Pancreas (tissue), 10 donors: ENCODE results near the gene FARP1. TPM values are rescaled to one million over a fixed set of nuclear protein-coding genes. Genes with fewer than 3 reads are reported as not detected.

ENCODE experiments used
- ATAC-seq, 4 donors: fragments of 200-7000 bp; cut with Tn5 transposase; one replicate each; pipeline versions ENCODE4 v1.8.0 to v1.9.1; 2020; ENCODE audit warnings: mild to moderate bottlenecking in 4 of 4, moderate library complexity in 4 of 4
- DNase-seq, 6 donors: peaks; one replicate each; pipeline ENCODE4 v3.0.0-alpha.2; 2020
- FAIRE-seq: peaks from 2 replicates; lab custom pipeline; 2012; peaks lifted over from hg19 to GRCh38; lab: Jason Lieb, UNC
- H3K27ac ChIP-seq, 4 donors: fragments of 200-600 bp; sonication (generic); 1 replicate in 3 of 4; 2 replicates in 1 of 4; pipeline versions ENCODE4 v1.5.0 to v1.8.0; 2020
- H3K27me3 ChIP-seq, 4 donors: fragments of 200-600 bp; one replicate each; pipeline ENCODE4 v1.8.0; 2021
- H3K36me3 ChIP-seq, 3 donors: fragments of 200-600 bp; sonication (generic) in 1 of 3; one replicate each; pipeline versions ENCODE4 v1.5.0 to v1.8.0; 2020 to 2021
- H3K4me1 ChIP-seq, 3 donors: fragments of 200-600 bp; one replicate each; pipeline ENCODE4 v1.8.0; 2021
- H3K4me3 ChIP-seq, 4 donors: fragments of 200-600 bp; sonication (generic) in 2 of 4; one replicate each; pipeline versions ENCODE4 v1.5.0 to v1.8.0; 2020 to 2021
- H3K9me3 ChIP-seq, 4 donors: fragments of 200-600 bp; one replicate each; pipeline ENCODE4 v1.8.0; 2021
- CTCF ChIP-seq, 4 donors: fragments of 200-600 bp; sonication (generic) in 3 of 4; IDR thresholded peaks; one replicate each; pipeline versions ENCODE4 v1.5.0 to v1.8.0; 2021; ENCODE audit warnings: antibody characterized with exemption in 4 of 4
- WGBS, 2 donors: extraction: QIAGEN DNeasy Blood & Tissue Kit; methylation state at CpG; one replicate each; pipeline ENCODE4 v1.1.7; 2013; 5-methylcytosine and 5-hydroxymethylcytosine counted together
- intact Hi-C, 3 donors: fragments of 100-400 bp; cut with DNase I; formaldehyde crosslinking; loops; one replicate each; pipeline versions ENCODE4 v1.11.1 to v1.14.2; 2022
- polyA plus RNA-seq, 2 donors: library from polyadenylated mRNA; stranded (reverse); fragments of 200-250 nt; gene quantifications; one replicate each; pipeline ENCODE4 v1.2.3, GENCODE V29; 2013
- total RNA-seq, 6 donors: library from RNA; stranded (reverse); fragmentation: NEBNext Ultra II Directional in 4 of 6; extraction: Animal tissue kit (Norgen Biotek cat#: 25700) in 4 of 6; gene quantifications; one replicate each; pipeline versions ENCODE4 v1.2.1 to v1.2.4, GENCODE V29; 2021 to 2023
- donor health status: healthy with polysubstance abuse.
- donor health status: DM: no; HTN: no; CAD: no; lungs with moderate emphysema.
- donor health status: DM: no; HTN: no; CAD: no.
- donor health status: control.
- donor health status: control.
- donor health status: Bipolar disorder and iron deficiency.
- donor health status: DM: yes; HTN: yes; CAD: no.
- donor health status: DM: no; HTN: no; CAD: no.
- donor health status: DM: no; HTN: no; CAD: no.
- donor health status: DM: yes; HTN: yes; CAD: no.

Gene FARP1
- total and polyA plus RNA-seq, 8 donors: 30.8 to 95.1 (median 56.0) TPM

- Histone ChIP-seq H3K4me1 (peaks cover 24 to 37% (median 27%) of the 10 kb centered on the region in 3 donors), H3K9me3 (no peaks in the 10 kb centered on the region), H3K4me3 (no peak overlapping the region), H3K36me3 (peaks cover 0 to 12% (median 0%) of the 10 kb centered on the region in 3 donors), H3K27me3 (no peaks in the 10 kb centered on the region), H3K27ac (peak overlapping the region in 1 of 4 donors; percentile 62)
- intact Hi-C loops: no loop called here
- ATAC-seq: no peak
- WGBS, 2 donors: 84 to 92% methylated on average over 20 of the region's 20 CpGs
- no peak for TF ChIP-seq CTCF (IDR thresholded peaks at IDR 0.05)
- no peak for FAIRE-seq
- no peak for DNase-seq
Observed at GRCh38 chr13:98468929-98469328, 326.0 kb downstream of the FARP1 start.

GRCh38 chr13:98470920-98471319, 328.0 kb downstream of the FARP1 start:
- Histone ChIP-seq H3K27me3 (no peaks in the 10 kb centered on the region), H3K4me1 (peaks cover 21 to 36% (median 32%) of the 10 kb centered on the region in 3 donors), H3K9me3 (no peaks in the 10 kb centered on the region), H3K4me3 (no peak overlapping the region), H3K36me3 (peaks cover 0 to 12% (median 0%) of the 10 kb centered on the region in 3 donors), H3K27ac (no peak overlapping the region)
- WGBS, 2 donors: 78 to 82% methylated on average over 6 of the region's 6 CpGs
- ATAC-seq: no peak
- no peak for FAIRE-seq
- no peak for DNase-seq
- intact Hi-C loops: loop anchor here in 1 of 3 donors (10.0 kb wide), 1 partner anchor 104 kb away; the partner anchor contains the start of gene STK24
- TF ChIP-seq CTCF (IDR thresholded peaks at IDR 0.05): no peak

- intact Hi-C loops: loop anchor here in 1 of 3 donors (10.0 kb wide), 1 partner anchor 103 kb away; the partner anchor contains the start of gene STK24
- no peak overlapping the region for H3K4me3 ChIP-seq
- WGBS, 2 donors: 79 to 84% methylated on average over 10 of the region's 10 CpGs
- H3K27me3 ChIP-seq: no peaks in the 10 kb centered on the region
- H3K9me3 ChIP-seq: no peaks in the 10 kb centered on the region
- peaks cover 0 to 12% (median 0%) of the 10 kb centered on the region in 3 donors for H3K36me3 ChIP-seq
- DNase-seq (no peak), ATAC-seq (no peak), FAIRE-seq (no peak)
- peaks cover 11 to 34% (median 24%) of the 10 kb centered on the region in 3 donors for H3K4me1 ChIP-seq
- no peak for TF ChIP-seq CTCF (IDR thresholded peaks at IDR 0.05)
- H3K27ac ChIP-seq: no peak overlapping the region
Observed at GRCh38 chr13:98471934-98472333, 329.0 kb downstream of the FARP1 start.

GRCh38 chr13:98473135-98473787, 330.4 kb downstream of the FARP1 start:
- ATAC-seq (peak; percentile 7 to 62 (median 50)), FAIRE-seq (no peak), DNase-seq (peak in 1 of 6 donors; percentile 32)
- 10 to 22% methylated on average over 5 of the region's 5 CpGs for WGBS, 2 donors
- Histone ChIP-seq H3K9me3 (no peaks in the 10 kb centered on the region), H3K4me1 (peaks cover 4 to 27% (median 24%) of the 10 kb centered on the region in 3 donors), H3K27me3 (no peaks in the 10 kb centered on the region), H3K27ac (peak overlapping the region; percentile 18 to 38 (median 30)), H3K36me3 (peaks cover 0 to 12% (median 0%) of the 10 kb centered on the region in 3 donors), H3K4me3 (no peak overlapping the region)
- no peak for TF ChIP-seq CTCF (IDR thresholded peaks at IDR 0.05)
- intact Hi-C loops: loop anchor here in 1 of 3 donors (10.0 kb wide), 1 partner anchor 102 kb away; the partner anchor contains the start of gene STK24

GRCh38 chr13:98473788-98474144, 330.9 kb downstream of the FARP1 start:
- DNase-seq (no peak), ATAC-seq (peak; percentile 8 to 63 (median 43)), FAIRE-seq (no peak)
- WGBS, 2 donors: 14 to 18% methylated on average over 7 of the region's 7 CpGs
- intact Hi-C loops: loop anchor here in 1 of 3 donors (10.0 kb wide), 1 partner anchor 101 kb away; the partner anchor contains the start of gene STK24
- Histone ChIP-seq H3K9me3 (no peaks in the 10 kb centered on the region), H3K36me3 (peaks cover 0 to 12% (median 0%) of the 10 kb centered on the region in 3 donors), H3K27ac (peak overlapping the region in 3 of 4 donors; percentile 18 to 38 (median 27)), H3K4me3 (no peak overlapping the region), H3K4me1 (peaks cover 4 to 24% (median 23%) of the 10 kb centered on the region in 3 donors), H3K27me3 (no peaks in the 10 kb centered on the region)
- TF ChIP-seq CTCF (IDR thresholded peaks at IDR 0.05): no peak
